ENCODE data around the gene STK36. TPM values are rescaled to one million over a fixed set of nuclear protein-coding genes. Genes with fewer than 3 reads are reported as not detected.
A peak's percentile ranks its signal among the peaks of the same experiment; 100 is the strongest.

STK36 gene, protein sequence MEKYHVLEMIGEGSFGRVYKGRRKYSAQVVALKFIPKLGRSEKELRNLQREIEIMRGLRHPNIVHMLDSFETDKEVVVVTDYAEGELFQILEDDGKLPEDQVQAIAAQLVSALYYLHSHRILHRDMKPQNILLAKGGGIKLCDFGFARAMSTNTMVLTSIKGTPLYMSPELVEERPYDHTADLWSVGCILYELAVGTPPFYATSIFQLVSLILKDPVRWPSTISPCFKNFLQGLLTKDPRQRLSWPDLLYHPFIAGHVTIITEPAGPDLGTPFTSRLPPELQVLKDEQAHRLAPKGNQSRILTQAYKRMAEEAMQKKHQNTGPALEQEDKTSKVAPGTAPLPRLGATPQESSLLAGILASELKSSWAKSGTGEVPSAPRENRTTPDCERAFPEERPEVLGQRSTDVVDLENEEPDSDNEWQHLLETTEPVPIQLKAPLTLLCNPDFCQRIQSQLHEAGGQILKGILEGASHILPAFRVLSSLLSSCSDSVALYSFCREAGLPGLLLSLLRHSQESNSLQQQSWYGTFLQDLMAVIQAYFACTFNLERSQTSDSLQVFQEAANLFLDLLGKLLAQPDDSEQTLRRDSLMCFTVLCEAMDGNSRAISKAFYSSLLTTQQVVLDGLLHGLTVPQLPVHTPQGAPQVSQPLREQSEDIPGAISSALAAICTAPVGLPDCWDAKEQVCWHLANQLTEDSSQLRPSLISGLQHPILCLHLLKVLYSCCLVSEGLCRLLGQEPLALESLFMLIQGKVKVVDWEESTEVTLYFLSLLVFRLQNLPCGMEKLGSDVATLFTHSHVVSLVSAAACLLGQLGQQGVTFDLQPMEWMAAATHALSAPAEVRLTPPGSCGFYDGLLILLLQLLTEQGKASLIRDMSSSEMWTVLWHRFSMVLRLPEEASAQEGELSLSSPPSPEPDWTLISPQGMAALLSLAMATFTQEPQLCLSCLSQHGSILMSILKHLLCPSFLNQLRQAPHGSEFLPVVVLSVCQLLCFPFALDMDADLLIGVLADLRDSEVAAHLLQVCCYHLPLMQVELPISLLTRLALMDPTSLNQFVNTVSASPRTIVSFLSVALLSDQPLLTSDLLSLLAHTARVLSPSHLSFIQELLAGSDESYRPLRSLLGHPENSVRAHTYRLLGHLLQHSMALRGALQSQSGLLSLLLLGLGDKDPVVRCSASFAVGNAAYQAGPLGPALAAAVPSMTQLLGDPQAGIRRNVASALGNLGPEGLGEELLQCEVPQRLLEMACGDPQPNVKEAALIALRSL (N-terminal part only)
- total RNA-seq: 10 to 100 TPM in 5 of 6 donors, 1 to 10 TPM in 1; 8.3 to 40.8 (median 18.1) TPM
- polyA plus RNA-seq: 10 to 100 TPM; 54.0 TPM

DNA sequence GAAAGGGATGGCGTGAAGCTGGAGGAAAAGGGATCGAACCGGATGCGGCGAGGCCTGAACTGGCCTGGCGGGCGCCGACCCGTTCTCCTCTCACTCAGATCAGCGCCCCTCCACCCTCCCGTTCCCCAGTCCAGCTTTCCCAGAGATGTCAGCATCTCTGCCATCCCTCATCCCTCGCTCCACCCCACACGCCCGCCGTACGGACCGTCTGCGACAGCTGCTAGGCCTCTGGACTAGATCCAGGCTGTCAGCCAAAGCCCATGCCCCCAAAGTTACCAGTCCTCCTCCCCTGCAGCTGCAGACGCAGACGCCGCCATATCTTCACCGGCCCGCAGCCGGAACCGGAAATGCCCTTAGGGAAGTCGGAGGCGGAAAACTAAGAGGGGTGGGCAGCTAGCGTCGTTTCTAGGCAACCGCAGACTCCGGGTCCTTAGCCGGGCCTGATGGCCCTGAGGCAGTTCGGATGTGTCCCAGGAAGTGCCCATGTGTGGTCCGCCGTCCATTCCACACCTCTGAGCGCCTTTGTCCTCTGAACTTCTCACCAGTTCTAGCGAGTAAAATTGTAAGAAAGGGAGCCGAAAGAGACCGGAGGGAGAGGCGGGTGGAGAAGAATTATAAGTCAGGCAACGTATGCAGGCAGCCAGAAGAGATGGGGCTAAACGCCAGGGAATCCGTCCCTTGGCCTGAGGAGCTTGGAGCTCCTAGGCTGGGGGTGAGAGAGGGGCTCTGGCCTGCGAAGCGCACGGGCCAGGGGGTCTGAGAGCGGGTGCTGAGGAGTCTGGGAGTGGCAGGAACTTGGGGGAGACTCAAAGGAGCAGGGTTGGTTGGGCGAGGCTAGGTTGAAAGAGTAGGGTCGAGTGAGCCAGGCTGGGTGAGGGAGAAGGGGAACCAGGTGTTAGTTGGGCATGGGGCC is at the start of gene STK36, which contains the start of gene RNF25:
Gene STK36, plus strand, starts transcription at position 433 of the 913 bp plus-strand sequence. CDS start 744 bp downstream, outside the sequence.
Gene RNF25, minus strand, starts transcription at position 349 of the 913 bp plus-strand sequence. Its CDS starts 32 bp downstream, at position 317.
- FAIRE-seq: no peak

DNA sequence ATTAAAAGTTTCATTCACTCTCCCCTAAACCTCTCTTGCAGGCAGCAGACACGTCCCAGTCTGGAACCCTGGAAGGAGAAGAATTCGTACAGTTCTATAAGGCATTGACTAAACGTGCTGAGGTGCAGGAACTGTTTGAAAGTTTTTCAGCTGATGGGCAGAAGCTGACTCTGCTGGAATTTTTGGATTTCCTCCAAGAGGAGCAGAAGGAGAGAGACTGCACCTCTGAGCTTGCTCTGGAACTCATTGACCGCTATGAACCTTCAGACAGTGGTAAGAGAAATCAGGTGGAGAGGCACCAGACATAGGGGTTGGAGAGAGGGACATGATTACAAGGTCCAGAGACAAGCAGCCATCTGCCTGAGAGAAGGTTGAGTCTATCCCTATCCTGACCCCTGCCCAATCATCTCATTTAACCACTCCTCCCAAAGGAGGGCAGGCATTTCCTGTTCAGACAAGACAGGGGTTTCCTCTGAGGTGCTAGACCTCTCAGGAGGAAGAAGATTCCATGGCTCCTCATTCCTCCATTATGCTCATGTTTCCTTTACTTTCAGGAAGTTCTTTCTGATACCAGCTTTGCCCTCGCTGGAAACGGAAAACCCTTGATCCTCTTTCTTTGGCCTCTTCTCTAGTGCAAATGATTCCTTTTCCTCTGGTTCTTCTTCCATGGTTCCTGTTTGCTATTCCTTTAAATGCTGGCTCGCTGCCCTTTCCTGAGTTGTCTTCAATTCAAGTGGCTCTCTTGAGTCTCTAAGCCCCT is 49.1 kb upstream of the STK36 start:
- intact Hi-C loops (cut with DNase I): no loop called here
- no peak for DNase-seq
- Histone ChIP-seq H3K9me3 (no peaks in the 10 kb centered on the region), H3K27ac (no peak overlapping the region), H3K27me3 (no peaks in the 10 kb centered on the region), H3K4me3 (no peak overlapping the region), H3K4me1 (no peaks in the 10 kb centered on the region), H3K36me3 (no peaks in the 10 kb centered on the region)
- no peak for FAIRE-seq
- TF ChIP-seq, protein P1, sequence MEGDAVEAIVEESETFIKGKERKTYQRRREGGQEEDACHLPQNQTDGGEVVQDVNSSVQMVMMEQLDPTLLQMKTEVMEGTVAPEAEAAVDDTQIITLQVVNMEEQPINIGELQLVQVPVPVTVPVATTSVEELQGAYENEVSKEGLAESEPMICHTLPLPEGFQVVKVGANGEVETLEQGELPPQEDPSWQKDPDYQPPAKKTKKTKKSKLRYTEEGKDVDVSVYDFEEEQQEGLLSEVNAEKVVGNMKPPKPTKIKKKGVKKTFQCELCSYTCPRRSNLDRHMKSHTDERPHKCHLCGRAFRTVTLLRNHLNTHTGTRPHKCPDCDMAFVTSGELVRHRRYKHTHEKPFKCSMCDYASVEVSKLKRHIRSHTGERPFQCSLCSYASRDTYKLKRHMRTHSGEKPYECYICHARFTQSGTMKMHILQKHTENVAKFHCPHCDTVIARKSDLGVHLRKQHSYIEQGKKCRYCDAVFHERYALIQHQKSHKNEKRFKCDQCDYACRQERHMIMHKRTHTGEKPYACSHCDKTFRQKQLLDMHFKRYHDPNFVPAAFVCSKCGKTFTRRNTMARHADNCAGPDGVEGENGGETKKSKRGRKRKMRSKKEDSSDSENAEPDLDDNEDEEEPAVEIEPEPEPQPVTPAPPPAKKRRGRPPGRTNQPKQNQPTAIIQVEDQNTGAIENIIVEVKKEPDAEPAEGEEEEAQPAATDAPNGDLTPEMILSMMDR (IDR thresholded peaks at IDR 0.05): no peak
- WGBS, 2 donors: 53 to 62% methylated on average over 7 of the region's 7 CpGs
- ATAC-seq: peak in 1 of 4 donors; percentile 17

More for the DNA sequence above, at the start of gene STK36, which contains the start of gene RNF25:
- Histone ChIP-seq H3K27me3 (no peaks in the 10 kb centered on the region), H3K9me3 (no peaks in the 10 kb centered on the region), H3K4me3 (peak within 1 kb of the TSS; percentile 58 to 80 (median 76)), H3K36me3 (peaks cover 0 to 10% (median 0%) of the 10 kb centered on the region in 3 donors), H3K27ac (peak within 1 kb of the TSS in 3 of 4 donors; percentile 22 to 44 (median 38)), H3K4me1 (peaks cover 0 to 11% (median 0%) of the 10 kb centered on the region in 3 donors)
- TF ChIP-seq, protein P1 (IDR thresholded peaks at IDR 0.05): no peak
- DNase-seq: peak; percentile 77 to 92 (median 84)
- ATAC-seq: peak; percentile 99
- intact Hi-C loops (cut with DNase I): no loop called here
- WGBS, 2 donors: 0% methylated on average over 46 to 49 of the region's 49 CpGs

DNA sequence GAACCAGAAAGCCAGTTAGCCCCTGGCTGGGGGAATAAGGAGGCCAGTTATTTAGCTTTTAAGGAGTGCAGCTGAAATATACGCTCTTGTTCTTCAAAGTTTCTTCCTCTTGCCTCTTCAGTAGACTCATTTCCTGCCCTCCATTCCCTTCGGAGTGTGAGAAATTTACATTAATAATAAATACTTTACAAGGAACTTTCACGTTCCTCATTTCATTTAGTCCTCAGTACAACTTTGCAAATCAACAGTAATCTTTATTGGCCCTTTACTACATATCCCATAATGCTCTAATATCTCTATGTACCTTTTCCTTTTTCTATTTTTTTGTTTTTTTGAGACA is 48.5 kb upstream of the STK36 start:
- TF ChIP-seq, protein P1 (IDR thresholded peaks at IDR 0.05): no peak
- no peak for FAIRE-seq
- H3K4me1 ChIP-seq: no peaks in the 10 kb centered on the region
- H3K4me3 ChIP-seq: no peak overlapping the region
- DNase-seq: no peak
- intact Hi-C loops (cut with DNase I): no loop called here
- no peaks in the 10 kb centered on the region for H3K27me3 ChIP-seq
- no peak overlapping the region for H3K27ac ChIP-seq
- H3K36me3 ChIP-seq: no peaks in the 10 kb centered on the region
- no peak for ATAC-seq
- no peaks in the 10 kb centered on the region for H3K9me3 ChIP-seq
- WGBS, 2 donors: 64 to 83% methylated on average over 3 of the region's 3 CpGs

Data from pancreas (tissue), 10 donors.